HepG2 (cell line): ENCODE data around the gene PRPSAP2. TPM values are rescaled to one million over a fixed set of nuclear protein-coding genes. Genes with fewer than 3 reads are reported as not detected.

Experiments used
- ETS1 ChIP-seq: sonication (generic); formaldehyde crosslinking; IDR thresholded peaks from 2 replicates; pipeline ENCODE4 v1.4.0; 2020; ENCODE audit warnings: missing genetic modification reagents
- FOXO1 ChIP-seq: sonication (generic); formaldehyde crosslinking; IDR thresholded peaks from 2 replicates; pipeline ENCODE4 v1.4.0; 2020; ENCODE audit warnings: missing genetic modification reagents
- JUND ChIP-seq: sonication (generic); formaldehyde crosslinking; IDR thresholded peaks from 2 replicates; pipeline ENCODE4 v1.8.0; 2022; ENCODE audit warnings: mild to moderate bottlenecking, missing genetic modification reagents
- LCORL ChIP-seq, 2 experiments: fragments of 450-650 bp in 1 of 2; sonication (generic) in 1 of 2; formaldehyde crosslinking in 1 of 2; IDR thresholded peaks; 2 replicates each; pipeline versions ENCODE4 v1.5.0 to v1.6.1; 2017 to 2020; ENCODE audit warnings: antibody characterized with exemption in 1 of 2, missing genetic modification reagents in 1 of 2
- PAF1 ChIP-seq: IDR thresholded peaks from 2 replicates; pipeline ENCODE4 v1.6.1; 2016; ENCODE audit warnings: missing genetic modification reagents, missing compliant biosample characterization
- PATZ1 ChIP-seq: sonication (generic); formaldehyde crosslinking; IDR thresholded peaks from 2 replicates; pipeline ENCODE4 v1.4.0; 2020; ENCODE audit warnings: missing genetic modification reagents
- PAX8 ChIP-seq: sonication (generic); formaldehyde crosslinking; IDR thresholded peaks from 2 replicates; pipeline ENCODE4 v1.8.0; 2022; ENCODE audit warnings: mild to moderate bottlenecking, missing genetic modification reagents, borderline replicate concordance
- RFXAP ChIP-seq: sonication (generic); formaldehyde crosslinking; IDR thresholded peaks from 2 replicates; pipeline ENCODE4 v1.4.0; 2020; ENCODE audit warnings: missing genetic modification reagents, borderline replicate concordance
- SNAPC5 ChIP-seq: sonication (generic); formaldehyde crosslinking; IDR thresholded peaks from 2 replicates; pipeline ENCODE4 v1.8.1; 2023; ENCODE audit warnings: mild to moderate bottlenecking, missing genetic modification reagents, borderline replicate concordance
- SOX6 ChIP-seq, 2 experiments: fragments of 450-650 bp in 1 of 2; sonication (generic) in 1 of 2; formaldehyde crosslinking in 1 of 2; IDR thresholded peaks; 2 replicates each; pipeline versions ENCODE4 v1.4.0 to v1.6.1; 2017 to 2020; ENCODE audit warnings: antibody characterized with exemption in 1 of 2, mild to moderate bottlenecking in 1 of 2, missing genetic modification reagents in 1 of 2
- SRSF9 ChIP-seq: fragments of 200-400 bp; formaldehyde crosslinking; IDR thresholded peaks from 2 replicates; pipeline ENCODE4 v1.6.1; 2018; ENCODE audit warnings: borderline replicate concordance, mild to moderate bottlenecking, low read depth, low read length; ENCODE audit not compliant: insufficient read depth, poor library complexity, severe bottlenecking
- TEAD2 ChIP-seq: sonication (generic); formaldehyde crosslinking; IDR thresholded peaks from 2 replicates; pipeline ENCODE4 v1.9.0; 2021; ENCODE audit warnings: missing genetic modification reagents
- TRIM24 ChIP-seq: sonication (generic); formaldehyde crosslinking; IDR thresholded peaks from 2 replicates; pipeline ENCODE4 v1.8.0; 2022; ENCODE audit warnings: mild to moderate bottlenecking, missing genetic modification reagents
- ZBTB1 ChIP-seq: sonication (generic); formaldehyde crosslinking; IDR thresholded peaks from 2 replicates; pipeline ENCODE4 v1.4.0; 2020; ENCODE audit warnings: missing genetic modification reagents, borderline replicate concordance
- ZNF234 ChIP-seq: sonication (generic); formaldehyde crosslinking; conservative IDR thresholded peaks from 2 replicates; pipeline ENCODE4 v1.5.1; 2020; ENCODE audit warnings: mild to moderate bottlenecking, missing genetic modification reagents
- ZNF703 ChIP-seq: sonication (generic); formaldehyde crosslinking; IDR thresholded peaks from 2 replicates; pipeline ENCODE4 v1.5.1; 2020; ENCODE audit warnings: missing genetic modification reagents, mild to moderate bottlenecking, moderate library complexity, borderline replicate concordance
- polyA plus RNA-seq, 8 experiments: library from polyadenylated mRNA; depleted of rRNA in 3 of 8; stranded (reverse) in 7 of 8; unstranded in 1 of 8; fragments of >200 nt; fragmentation: Illumina TruSeq in 4 of 8; extraction: Trizol in 4 of 8; gene quantifications; 2 replicates each; pipeline versions ENCODE4 v1.2.1 to v1.2.3, GENCODE V29; 2011 to 2016; ENCODE audit warnings: low read depth in 4 of 8, missing spikeins in 1 of 8, mixed read lengths in 1 of 8; ENCODE audit not compliant: insufficient read depth in 1 of 8
- total RNA-seq, 5 experiments: library from RNA; depleted of rRNA; stranded (reverse); fragments of >200 nt; fragmentation: Illumina TruSeq; extraction: Trizol; gene quantifications; 2 replicates each; pipeline ENCODE4 v1.2.3, GENCODE V29; 2016; ENCODE audit warnings: low read depth in 1 of 5
- TF ChIP-seq, protein P1 (sequence below): sonication (generic); formaldehyde crosslinking; IDR thresholded peaks from 2 replicates; pipeline ENCODE4 v1.8.0; 2022; ENCODE audit warnings: mild to moderate bottlenecking, missing genetic modification reagents, borderline replicate concordance
- TF ChIP-seq, protein P2 (sequence below): sonication (generic); formaldehyde crosslinking; IDR thresholded peaks from 2 replicates; pipeline ENCODE4 v1.8.0; 2022; ENCODE audit warnings: missing genetic modification reagents, mild to moderate bottlenecking, inconsistent platforms, borderline replicate concordance
- TF ChIP-seq, protein P3 (sequence below): sonication (generic); formaldehyde crosslinking; IDR thresholded peaks from 2 replicates; pipeline ENCODE4 v1.4.0; 2020; ENCODE audit warnings: missing genetic modification reagents; ENCODE audit errors: not compliant biosample characterization

The PRPSAP2 gene
- total and polyA plus RNA-seq, 2 of the 13 experiments (the other 11 are each of a cell fraction or from before 2014, with no cell fraction given) = 34.0 to 58.9 TPM

DNA sequence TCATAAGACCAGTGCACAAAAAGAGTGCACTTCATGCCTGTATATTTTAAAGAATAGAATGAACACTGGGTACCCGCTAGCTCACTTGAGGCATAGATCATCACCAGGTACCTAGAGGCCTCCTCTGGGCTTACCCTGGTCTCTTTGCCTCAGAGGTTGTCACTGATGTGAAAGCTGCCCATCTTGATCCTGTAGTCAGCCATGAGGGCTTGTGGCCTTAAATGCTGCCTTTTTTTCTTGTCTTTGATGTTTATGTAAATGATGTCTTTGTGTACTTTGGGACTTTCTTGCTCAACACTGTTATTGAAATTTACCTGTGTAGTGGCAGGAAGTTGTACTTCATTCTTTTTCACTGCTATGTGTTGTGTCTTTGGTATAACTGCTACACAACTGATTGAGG is 67.3 kb downstream of the PRPSAP2 start (continued):
- no peak; the same call in 1 of the 2 replicates for TF ChIP-seq PATZ1 (CRISPR knock-in tag)
- TF ChIP-seq SRSF9 = no peak
- TF ChIP-seq TRIM24 (CRISPR knock-in tag) = no peak
- no peak for TF ChIP-seq PAX8 (CRISPR knock-in tag)
- no peak for TF ChIP-seq PAF1 (CRISPR knock-in tag)
- no peak for TF ChIP-seq JUND (CRISPR knock-in tag)
- TF ChIP-seq SNAPC5 (CRISPR knock-in tag) = no peak
- peak; percentile 35; the same call in 1 of the 2 replicates for TF ChIP-seq FOXO1 (CRISPR knock-in tag)
- TF ChIP-seq, protein P1, sequence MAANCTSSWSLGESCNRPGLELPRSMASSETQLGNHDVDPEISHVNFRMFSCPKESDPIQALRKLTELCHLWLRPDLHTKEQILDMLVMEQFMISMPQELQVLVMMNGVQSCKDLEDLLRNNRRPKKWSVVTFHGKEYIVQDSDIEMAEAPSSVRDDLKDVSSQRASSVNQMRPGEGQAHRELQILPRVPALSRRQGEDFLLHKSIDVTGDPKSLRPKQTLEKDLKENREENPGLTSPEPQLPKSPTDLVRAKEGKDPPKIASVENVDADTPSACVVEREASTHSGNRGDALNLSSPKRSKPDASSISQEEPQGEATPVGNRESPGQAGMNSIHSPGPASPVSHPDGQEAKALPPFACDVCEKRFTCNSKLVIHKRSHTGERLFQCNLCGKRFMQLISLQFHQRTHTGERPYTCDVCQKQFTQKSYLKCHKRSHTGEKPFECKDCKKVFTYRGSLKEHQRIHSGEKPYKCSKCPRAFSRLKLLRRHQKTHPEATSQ = no peak
- no peak for TF ChIP-seq ETS1 (CRISPR knock-in tag)
- no peak for TF ChIP-seq LCORL (IDR thresholded peaks at IDR 0.05)
- TF ChIP-seq LCORL (CRISPR knock-in tag; IDR thresholded peaks at IDR 0.05) = no peak
- no peak for TF ChIP-seq ZBTB1
- TF ChIP-seq, protein P2, sequence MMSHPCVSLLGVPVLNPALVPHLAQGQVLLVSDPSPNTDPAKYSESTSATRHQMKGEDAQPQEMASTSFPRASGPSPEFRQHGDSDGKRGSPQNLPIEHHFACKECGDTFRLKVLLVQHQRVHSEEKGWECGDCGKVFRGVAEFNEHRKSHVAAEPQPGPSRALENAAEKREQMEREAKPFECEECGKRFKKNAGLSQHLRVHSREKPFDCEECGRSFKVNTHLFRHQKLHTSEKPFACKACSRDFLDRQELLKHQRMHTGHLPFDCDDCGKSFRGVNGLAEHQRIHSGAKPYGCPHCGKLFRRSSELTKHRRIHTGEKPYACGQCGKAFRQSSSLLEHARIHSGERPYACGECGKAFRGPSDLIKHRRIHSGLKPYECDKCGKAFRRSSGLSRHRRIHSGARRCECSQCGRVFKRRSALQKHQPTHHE (CRISPR knock-in tag) = no peak
- TF ChIP-seq ZNF703 (CRISPR knock-in tag) = no peak
- TF ChIP-seq ZNF234 (CRISPR knock-in tag) = no peak
- TF ChIP-seq SOX6 (IDR thresholded peaks at IDR 0.05) = no peak
- TF ChIP-seq SOX6 (CRISPR knock-in tag; IDR thresholded peaks at IDR 0.05) = peak; percentile 79
- TF ChIP-seq, protein P3, sequence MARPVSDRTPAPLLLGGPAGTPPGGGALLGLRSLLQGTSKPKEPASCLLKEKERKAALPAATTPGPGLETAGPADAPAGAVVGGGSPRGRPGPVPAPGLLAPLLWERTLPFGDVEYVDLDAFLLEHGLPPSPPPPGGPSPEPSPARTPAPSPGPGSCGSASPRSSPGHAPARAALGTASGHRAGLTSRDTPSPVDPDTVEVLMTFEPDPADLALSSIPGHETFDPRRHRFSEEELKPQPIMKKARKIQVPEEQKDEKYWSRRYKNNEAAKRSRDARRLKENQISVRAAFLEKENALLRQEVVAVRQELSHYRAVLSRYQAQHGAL (CRISPR knock-in tag) = no peak
- no peak for TF ChIP-seq RFXAP (CRISPR knock-in tag)
- no peak for TF ChIP-seq TEAD2 (CRISPR knock-in tag)
